Body of pancreas (tissue), 4 donors: ENCODE measurements around the gene EFNA5.

Experiments used
- CTCF ChIP-seq, 7 experiments: fragments of 450-650 bp in 4 of 7; fragments of 200-600 bp in 3 of 7; sonication (generic) in 3 of 7; IDR thresholded peaks; one replicate each; pipeline ENCODE4 v1.5.1; 2016 to 2019; ENCODE audit warnings: antibody characterized with exemption in 7 of 7
- POLR2A ChIP-seq, 3 donors: fragments of 450-650 bp; IDR thresholded peaks; one replicate each; pipeline ENCODE4 v1.6.1; 2016; ENCODE audit warnings: antibody characterized with exemption in 3 of 3, mild to moderate bottlenecking in 2 of 3

DNA sequence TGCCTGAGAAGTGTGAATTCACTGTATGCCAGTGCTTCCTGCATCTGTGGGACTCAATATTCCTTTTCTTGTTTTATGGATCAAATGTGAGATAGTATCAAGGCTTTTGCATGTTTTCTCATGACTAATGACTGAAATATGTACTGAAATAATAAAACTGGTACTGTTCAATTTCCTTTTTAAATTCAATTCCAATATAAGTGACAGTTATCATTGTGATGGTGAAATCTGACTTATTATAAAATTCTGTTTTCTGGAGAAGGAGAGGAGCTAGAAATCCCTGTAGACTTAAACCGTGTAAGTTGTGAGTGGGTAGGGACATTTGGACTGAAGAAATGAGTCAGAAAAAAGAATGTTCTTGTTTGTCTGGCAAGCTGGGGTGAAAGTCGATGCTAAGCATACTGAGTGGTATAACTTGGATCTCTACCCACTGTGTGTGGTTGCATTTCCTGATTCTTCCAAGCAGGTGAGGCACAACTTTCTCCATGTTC is 245.2 kb downstream of the EFNA5 start:
- TF ChIP-seq CTCF (IDR thresholded peaks at IDR 0.05): no peak
- no peak for TF ChIP-seq POLR2A (IDR thresholded peaks at IDR 0.05)
